ENCODE data around the gene PLAC1. TPM values are rescaled to one million over a fixed set of nuclear protein-coding genes. Genes with fewer than 3 reads are reported as not detected.

Gene PLAC1
- total RNA-seq, 1 donor = not detected

DNA sequence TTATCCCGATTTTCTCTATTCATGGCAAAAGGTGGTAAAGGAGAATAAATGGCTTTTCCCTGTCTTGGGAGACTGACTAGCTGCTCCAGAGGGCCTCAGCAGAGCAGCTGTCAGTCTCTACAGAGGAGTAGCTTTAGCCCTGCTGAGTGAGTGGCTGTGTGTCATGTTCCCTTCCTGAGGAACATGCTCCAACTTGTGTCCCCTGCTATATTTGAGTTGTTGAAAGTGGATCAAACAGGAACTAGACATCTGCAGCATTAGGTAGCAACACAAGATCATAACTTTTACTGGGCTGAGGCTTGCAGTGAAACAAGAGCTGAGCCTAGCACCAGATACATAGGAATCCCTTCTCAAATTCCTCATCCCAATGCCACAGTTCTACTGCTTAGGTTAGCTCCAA lies 26.7 kb upstream of the PLAC1 start:
- H2AFZ ChIP-seq (ENCODE audit: low read length) = no peak overlapping the region
- H3K27me3 ChIP-seq (ENCODE audit: insufficient read depth, low read length) = no peaks in the 10 kb centered on the region
- H3K36me3 ChIP-seq (ENCODE audit: insufficient read depth, low read length) = no peaks in the 10 kb centered on the region
- H3K4me1 ChIP-seq (ENCODE audit: insufficient read depth, low read length) = peaks cover 25% of the 10 kb centered on the region
- H3K27ac ChIP-seq (ENCODE audit: low read depth, low read length) = no peak overlapping the region
- no peaks in the 10 kb centered on the region for H3K9me3 ChIP-seq (ENCODE audit: low read depth, low read length)
- TF ChIP-seq, protein P1, sequence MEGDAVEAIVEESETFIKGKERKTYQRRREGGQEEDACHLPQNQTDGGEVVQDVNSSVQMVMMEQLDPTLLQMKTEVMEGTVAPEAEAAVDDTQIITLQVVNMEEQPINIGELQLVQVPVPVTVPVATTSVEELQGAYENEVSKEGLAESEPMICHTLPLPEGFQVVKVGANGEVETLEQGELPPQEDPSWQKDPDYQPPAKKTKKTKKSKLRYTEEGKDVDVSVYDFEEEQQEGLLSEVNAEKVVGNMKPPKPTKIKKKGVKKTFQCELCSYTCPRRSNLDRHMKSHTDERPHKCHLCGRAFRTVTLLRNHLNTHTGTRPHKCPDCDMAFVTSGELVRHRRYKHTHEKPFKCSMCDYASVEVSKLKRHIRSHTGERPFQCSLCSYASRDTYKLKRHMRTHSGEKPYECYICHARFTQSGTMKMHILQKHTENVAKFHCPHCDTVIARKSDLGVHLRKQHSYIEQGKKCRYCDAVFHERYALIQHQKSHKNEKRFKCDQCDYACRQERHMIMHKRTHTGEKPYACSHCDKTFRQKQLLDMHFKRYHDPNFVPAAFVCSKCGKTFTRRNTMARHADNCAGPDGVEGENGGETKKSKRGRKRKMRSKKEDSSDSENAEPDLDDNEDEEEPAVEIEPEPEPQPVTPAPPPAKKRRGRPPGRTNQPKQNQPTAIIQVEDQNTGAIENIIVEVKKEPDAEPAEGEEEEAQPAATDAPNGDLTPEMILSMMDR (IDR thresholded peaks at IDR 0.05; ENCODE audit: extremely low read depth, low read depth, low read length) = no peak
- no peaks in the 10 kb centered on the region for H4K20me1 ChIP-seq (ENCODE audit: insufficient read depth, low read length)
- no peak for DNase-seq (ENCODE audit: insufficient read length, low spot score, missing footprints)
- no peak overlapping the region for H3K4me3 ChIP-seq (ENCODE audit: insufficient read depth, low read length)
- H3K79me2 ChIP-seq (ENCODE audit: insufficient read depth, low read length) = no peaks in the 10 kb centered on the region
- H3K4me2 ChIP-seq (ENCODE audit: insufficient read depth, low read length) = no peak overlapping the region

DNA sequence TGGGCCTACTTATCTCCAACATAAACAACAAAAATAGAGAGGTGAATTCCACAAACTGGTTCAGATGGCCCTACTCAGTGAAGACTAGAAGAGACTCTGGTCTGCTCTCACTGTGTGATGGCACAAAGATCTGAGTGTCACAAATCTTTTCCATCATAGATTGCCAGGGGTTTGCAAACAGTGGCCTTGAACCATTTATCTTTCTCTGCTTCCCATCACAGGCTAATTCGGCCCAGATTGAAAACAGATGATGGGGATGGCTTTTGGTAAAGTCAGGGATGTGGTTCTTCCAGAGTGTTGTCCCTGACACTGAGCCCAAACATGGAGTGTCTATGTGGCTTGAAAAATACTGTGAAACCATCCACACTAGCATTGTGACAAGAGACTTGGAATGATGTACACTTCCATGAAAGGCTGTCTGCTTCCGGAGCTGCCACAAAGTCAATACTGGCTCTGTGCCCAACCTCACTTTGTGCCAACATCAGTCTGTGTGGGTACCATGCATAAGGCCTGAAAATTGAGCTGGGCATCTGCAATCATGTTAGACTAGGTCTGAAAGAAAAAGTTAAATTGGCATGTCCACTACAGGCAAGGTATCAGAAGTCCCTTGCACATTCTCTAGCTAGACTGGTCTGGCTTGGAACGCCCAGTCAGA lies 25.2 kb upstream of the PLAC1 start:
- no peaks in the 10 kb centered on the region for H3K27me3 ChIP-seq (ENCODE audit: insufficient read depth, low read length)
- H4K20me1 ChIP-seq (ENCODE audit: insufficient read depth, low read length) = no peaks in the 10 kb centered on the region
- H3K4me2 ChIP-seq (ENCODE audit: insufficient read depth, low read length) = no peak overlapping the region
- H3K36me3 ChIP-seq (ENCODE audit: insufficient read depth, low read length) = no peaks in the 10 kb centered on the region
- H3K4me3 ChIP-seq (ENCODE audit: insufficient read depth, low read length) = no peak overlapping the region
- TF ChIP-seq, protein P1 (IDR thresholded peaks at IDR 0.05; ENCODE audit: extremely low read depth, low read depth, low read length) = no peak
- no peak overlapping the region for H2AFZ ChIP-seq (ENCODE audit: low read length)
- DNase-seq (ENCODE audit: insufficient read length, low spot score, missing footprints) = no peak
- H3K27ac ChIP-seq (ENCODE audit: low read depth, low read length) = no peak overlapping the region
- H3K9me3 ChIP-seq (ENCODE audit: low read depth, low read length) = no peaks in the 10 kb centered on the region
- H3K79me2 ChIP-seq (ENCODE audit: insufficient read depth, low read length) = no peaks in the 10 kb centered on the region
- H3K4me1 ChIP-seq (ENCODE audit: insufficient read depth, low read length) = peaks cover 18% of the 10 kb centered on the region

DNA sequence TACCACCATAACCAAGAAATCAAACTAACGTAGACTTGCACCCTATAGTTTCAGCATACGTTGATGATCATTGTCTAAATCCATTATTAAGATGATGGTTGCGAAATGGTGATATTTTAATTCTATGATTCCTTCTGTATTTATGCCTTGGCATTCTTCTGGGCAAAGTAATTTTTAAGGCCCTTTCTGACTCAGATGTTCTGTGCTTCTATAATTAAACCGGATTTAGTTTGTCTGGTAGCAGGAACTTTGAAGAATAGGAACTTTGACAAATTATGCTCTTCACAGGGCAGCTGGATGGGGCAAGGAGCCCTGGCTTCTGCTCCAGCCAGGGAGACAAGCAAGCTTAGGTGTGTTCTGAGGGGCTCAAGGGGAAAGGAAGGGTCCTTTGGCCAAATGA lies 23.8 kb upstream of the PLAC1 start:
- H3K79me2 ChIP-seq (ENCODE audit: insufficient read depth, low read length) = no peaks in the 10 kb centered on the region
- peaks cover 14% of the 10 kb centered on the region for H3K4me1 ChIP-seq (ENCODE audit: insufficient read depth, low read length)
- H3K9me3 ChIP-seq (ENCODE audit: low read depth, low read length) = no peaks in the 10 kb centered on the region
- DNase-seq (ENCODE audit: insufficient read length, low spot score, missing footprints) = no peak
- no peak overlapping the region for H3K4me3 ChIP-seq (ENCODE audit: insufficient read depth, low read length)
- no peaks in the 10 kb centered on the region for H4K20me1 ChIP-seq (ENCODE audit: insufficient read depth, low read length)
- no peak overlapping the region for H3K27ac ChIP-seq (ENCODE audit: low read depth, low read length)
- TF ChIP-seq, protein P1 (IDR thresholded peaks at IDR 0.05; ENCODE audit: extremely low read depth, low read depth, low read length) = no peak
- H3K4me2 ChIP-seq (ENCODE audit: insufficient read depth, low read length) = no peak overlapping the region
- no peaks in the 10 kb centered on the region for H3K27me3 ChIP-seq (ENCODE audit: insufficient read depth, low read length)
- no peaks in the 10 kb centered on the region for H3K36me3 ChIP-seq (ENCODE audit: insufficient read depth, low read length)
- H2AFZ ChIP-seq (ENCODE audit: low read length) = no peak overlapping the region

DNA sequence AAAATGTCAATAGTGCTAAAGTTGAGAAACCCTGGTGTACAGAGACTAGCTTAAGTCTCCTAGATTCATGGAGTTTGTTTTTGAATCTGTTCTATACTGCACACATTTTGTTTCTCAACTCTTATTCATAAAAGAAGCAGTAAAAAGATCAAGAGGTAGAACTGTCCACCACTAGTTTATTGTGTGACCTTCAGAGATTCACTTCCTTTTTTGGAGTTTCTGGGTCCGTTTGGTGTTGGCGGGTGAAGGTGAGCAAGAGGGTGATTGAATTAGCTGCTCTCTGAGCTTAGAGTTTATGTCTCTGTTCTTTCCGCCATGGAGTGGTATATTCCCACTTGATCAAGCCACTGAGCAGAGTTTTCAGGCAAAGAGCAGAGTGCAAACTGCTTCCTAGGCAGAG lies 21.4 kb upstream of the PLAC1 start:
- H3K36me3 ChIP-seq (ENCODE audit: insufficient read depth, low read length) = no peaks in the 10 kb centered on the region
- H4K20me1 ChIP-seq (ENCODE audit: insufficient read depth, low read length) = no peaks in the 10 kb centered on the region
- no peaks in the 10 kb centered on the region for H3K79me2 ChIP-seq (ENCODE audit: insufficient read depth, low read length)
- no peak overlapping the region for H3K4me3 ChIP-seq (ENCODE audit: insufficient read depth, low read length)
- H3K4me1 ChIP-seq (ENCODE audit: insufficient read depth, low read length) = peaks cover 13% of the 10 kb centered on the region
- H3K27ac ChIP-seq (ENCODE audit: low read depth, low read length) = no peak overlapping the region
- TF ChIP-seq, protein P1 (IDR thresholded peaks at IDR 0.05; ENCODE audit: extremely low read depth, low read depth, low read length) = no peak
- H3K27me3 ChIP-seq (ENCODE audit: insufficient read depth, low read length) = no peaks in the 10 kb centered on the region
- no peak overlapping the region for H2AFZ ChIP-seq (ENCODE audit: low read length)
- no peak for DNase-seq (ENCODE audit: insufficient read length, low spot score, missing footprints)
- H3K9me3 ChIP-seq (ENCODE audit: low read depth, low read length) = no peaks in the 10 kb centered on the region
- no peak overlapping the region for H3K4me2 ChIP-seq (ENCODE audit: insufficient read depth, low read length)
